ENCODE results near the gene PAIP1.
"Not testable (repeated sequence)": the region's sequence is repeated elsewhere in the genome, so short reads cannot be mapped to it uniquely, and the experiment has no call there.

PAIP1 gene, protein sequence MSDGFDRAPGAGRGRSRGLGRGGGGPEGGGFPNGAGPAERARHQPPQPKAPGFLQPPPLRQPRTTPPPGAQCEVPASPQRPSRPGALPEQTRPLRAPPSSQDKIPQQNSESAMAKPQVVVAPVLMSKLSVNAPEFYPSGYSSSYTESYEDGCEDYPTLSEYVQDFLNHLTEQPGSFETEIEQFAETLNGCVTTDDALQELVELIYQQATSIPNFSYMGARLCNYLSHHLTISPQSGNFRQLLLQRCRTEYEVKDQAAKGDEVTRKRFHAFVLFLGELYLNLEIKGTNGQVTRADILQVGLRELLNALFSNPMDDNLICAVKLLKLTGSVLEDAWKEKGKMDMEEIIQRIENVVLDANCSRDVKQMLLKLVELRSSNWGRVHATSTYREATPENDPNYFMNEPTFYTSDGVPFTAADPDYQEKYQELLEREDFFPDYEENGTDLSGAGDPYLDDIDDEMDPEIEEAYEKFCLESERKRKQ

DNA sequence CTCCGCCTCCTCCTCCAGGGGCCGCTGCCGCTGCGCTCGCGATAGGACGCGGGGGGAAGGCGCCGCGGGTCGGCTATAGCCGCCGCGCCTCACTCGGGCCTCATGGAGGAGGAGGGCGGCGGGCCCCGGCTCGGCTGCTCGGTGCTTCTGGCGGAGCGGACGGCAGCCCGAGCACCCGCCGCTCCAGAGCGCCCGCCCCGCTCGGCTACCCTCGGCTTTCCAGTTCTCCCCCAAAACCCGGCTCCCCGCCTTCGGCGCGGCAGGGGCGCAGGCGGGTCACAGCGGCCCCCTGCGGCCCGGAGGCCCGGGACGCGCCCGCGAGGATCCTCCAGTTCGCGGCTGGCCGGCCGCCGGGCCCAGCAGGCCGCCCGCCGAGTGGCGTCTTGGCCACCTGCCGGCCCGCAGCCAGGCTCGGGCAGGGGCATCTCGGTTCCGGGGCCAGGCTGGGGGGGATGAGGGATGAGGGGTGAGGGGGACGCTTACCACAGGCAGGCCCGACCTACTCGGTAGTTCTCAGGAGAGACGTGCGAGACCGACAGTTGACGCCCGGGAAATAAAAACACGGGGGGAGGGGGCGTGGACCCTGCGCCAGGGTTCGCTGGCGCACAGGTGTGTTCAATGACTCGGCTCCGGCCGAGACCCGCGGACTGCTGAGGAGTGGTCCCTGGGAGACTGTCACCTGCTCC lies at the start of gene PAIP1:
TSS of gene PAIP1 (minus strand) at position 221 of the 686 bp plus-strand sequence. CDS start 231 bp downstream, outside the sequence.
- DNase-seq, result peak; percentile 88

DNA sequence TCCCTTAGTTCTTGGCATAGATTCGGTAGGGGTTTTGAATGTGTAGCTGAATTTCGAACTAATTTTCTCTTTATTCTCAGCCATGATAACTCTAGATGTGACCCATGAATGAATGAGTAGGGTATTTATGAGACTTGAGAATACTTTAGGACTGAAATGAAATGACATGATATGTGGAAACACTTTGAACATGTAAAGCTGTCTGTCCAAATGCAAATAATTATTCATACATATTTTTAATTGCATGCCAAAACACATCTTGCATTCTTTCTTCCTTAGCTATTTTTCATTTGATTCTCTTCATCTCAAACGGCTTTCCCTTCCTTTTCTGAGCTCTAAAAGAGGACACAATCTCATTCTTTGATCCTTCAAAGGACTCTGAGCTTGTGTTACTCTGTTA lies 49.5 kb upstream of the PAIP1 start:
- no peak for DNase-seq

DNA sequence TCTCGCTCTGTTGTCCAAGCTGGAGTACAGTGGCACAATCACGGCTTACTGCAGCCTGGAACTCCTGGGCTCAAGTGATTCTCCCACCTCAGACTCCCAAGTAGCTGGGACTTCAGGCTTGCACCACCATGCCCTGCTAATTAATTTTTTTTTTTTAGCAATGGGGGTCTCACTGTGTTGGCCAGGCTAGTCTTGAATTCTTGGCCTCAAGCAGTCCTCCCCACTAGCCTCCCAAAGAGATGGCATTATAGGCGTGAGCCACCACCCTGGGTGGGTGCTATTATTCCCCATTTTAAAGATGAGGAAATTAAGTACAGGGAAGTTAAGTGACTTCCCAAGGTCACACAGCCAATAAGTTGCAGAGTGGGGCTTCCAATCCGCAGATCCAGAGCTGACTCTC lies 47.8 kb upstream of the PAIP1 start:
- no peak for DNase-seq

DNA sequence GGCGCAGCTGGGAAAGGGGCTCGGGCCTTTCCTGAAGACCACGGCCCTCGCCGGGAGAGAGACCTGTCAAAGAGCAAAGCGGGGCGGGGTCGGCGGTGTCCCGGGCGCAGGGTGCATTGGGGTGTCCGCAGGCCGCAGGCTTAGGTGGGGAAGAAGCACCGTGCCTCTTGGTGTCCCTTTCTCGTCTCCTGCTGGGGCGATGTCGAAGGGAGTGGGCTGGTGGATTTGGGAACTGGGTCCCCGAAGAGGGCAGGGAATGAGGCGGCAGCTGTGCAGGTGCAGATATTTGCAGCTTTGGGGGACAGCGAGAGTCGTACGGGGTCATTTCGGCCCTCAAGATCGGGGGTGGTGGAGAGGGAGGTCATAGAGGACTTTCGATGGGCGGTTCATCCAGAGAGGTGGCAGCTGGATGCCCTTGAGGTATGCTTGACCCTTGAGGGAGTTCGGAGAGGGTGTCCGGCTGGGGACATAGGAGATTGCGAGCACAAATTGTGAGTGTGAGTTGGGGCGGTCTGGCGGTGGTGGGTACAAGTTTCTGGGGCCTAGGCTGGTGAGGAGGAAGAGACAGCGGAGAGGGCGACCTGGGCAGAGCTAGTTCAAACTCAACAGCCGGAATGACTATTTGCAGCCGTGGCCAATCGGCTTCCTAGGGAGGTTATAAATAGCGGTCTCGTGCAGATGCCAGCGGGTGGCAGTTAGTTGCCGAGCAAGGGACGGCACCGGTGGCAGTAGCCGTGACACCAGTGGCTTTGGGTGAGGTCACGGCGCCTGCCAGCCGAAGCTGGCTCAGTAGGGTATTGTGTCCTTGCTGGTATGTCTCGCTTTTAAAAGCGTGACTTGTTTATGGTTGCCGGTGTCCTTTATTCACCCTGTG lies 46.7 kb upstream of the PAIP1 start:
- peak; percentile 63 for DNase-seq

DNA sequence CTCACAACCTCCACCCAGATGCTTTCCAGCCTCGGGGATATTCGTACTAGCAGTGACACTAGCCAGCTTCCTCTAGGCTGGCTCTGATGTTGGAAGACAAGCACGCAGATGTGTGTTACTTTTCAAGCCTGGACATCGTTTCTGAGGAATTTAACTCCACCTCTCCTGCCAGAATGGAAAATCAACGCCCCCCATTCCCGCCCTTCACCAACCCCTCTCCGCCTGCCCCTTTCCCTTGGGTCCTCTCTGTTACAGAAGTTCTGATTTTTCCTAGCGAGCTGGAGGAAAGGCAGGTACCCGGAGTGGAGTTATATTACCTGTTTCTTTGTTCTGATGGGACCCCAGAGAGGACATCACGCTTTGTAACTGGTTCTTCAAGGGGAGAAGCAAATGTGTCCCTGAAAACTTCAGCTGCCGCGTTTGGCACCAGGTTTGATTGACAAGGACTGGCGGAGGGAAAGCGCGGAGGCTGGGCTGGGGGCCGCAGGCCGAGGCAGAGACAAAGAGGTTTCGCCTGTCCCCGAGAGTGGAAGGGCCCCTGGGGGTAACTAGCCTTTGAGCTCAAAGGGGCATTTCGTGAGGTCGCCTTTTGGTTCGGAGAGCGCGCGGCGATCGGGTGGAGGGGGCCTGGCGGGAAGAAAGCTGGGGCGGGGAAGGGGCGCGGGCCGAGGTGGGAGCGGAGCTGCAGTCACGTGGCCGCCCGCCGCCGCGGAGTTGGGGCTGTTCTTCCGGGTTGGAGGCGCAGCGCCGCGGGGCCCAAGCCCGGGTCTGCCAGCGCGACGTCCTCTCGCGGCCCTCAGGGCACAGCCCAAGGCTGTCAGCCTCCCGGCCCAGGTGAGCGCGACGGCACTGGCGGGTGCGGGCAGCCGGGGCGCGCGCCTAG lies 45.8 kb upstream of the PAIP1 start, which contains the start of gene NNT:
TSS of gene NNT (plus strand) at position 720 of the 883 bp plus-strand sequence. CDS start 6,016 bp downstream, outside the sequence.
- peak; percentile 82 for DNase-seq

DNA sequence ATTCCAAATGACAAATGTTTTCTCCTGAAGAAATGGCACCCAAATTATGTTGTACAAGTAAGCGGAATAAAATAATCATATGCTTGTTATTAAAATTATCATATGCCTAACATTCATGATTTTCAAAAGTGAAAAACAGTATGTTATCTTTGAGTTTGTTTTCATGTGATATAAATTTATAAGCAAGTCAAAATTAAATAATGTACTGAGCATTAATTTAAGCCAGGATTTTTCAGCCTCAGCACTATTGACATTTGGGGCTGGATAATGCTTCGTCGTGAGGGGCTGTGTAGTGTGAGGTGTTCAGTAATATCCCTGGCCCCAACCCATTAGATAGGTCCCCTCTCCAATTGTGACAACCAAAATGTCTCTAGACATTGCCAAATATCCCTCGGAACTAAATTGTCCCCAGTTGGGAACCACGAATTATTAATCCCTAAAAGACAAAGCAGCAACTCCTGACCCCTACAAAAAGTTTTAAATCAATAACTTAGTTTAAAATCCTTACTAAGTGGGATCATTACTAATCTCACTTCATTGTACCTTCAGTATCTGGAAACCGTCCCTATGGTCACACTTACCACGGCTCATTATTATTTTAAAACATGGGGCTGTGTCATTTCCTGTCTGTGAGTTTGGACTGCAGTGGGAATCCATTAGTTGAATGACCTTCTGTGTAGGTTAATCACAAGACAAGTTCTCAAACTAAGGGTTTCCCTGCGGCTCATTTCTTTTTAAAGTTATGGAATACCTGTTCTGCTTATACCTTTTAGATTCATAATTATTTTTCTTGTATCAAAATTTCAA lies 44.8 kb upstream of the PAIP1 start:
- no peak for DNase-seq

DNA sequence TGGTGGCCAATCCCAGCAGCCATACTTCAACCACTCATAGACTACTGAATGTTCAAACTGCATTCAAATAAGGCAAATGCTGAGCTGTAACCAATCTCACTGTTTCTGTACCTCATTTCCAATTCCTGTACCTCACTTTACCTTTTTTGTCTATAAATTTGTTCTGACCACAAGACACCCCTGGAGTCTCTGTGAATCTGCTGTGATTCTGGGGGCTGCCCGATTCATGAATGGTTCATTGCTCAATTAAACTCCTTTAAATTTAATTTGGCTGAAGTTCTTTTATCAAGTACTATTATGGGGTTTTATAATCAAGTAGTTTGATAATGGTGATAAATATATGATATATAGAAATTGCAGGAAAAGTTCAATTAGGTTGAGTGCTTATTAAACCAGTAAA lies 42.0 kb upstream of the PAIP1 start:
- not testable (repeated sequence) for DNase-seq

DNA sequence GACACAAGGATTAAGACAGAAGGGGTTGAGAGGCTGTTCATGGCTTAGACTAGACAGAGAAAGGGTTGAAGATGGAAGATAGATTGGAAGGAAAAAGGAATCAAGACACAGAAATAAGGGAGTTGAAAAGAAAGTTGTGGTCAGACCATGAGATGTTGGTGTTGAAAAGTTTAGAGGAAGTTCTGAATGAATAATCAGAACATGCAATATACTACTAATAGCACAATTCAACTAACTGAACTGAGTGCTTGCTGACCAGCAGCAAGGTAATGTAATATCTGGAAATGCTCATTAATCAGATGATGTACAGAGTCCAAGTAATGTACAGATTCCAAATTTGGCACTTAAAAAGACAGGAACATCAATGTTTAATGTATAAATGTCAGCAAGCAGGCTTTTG lies 35.5 kb upstream of the PAIP1 start:
- no peak for DNase-seq

DNA sequence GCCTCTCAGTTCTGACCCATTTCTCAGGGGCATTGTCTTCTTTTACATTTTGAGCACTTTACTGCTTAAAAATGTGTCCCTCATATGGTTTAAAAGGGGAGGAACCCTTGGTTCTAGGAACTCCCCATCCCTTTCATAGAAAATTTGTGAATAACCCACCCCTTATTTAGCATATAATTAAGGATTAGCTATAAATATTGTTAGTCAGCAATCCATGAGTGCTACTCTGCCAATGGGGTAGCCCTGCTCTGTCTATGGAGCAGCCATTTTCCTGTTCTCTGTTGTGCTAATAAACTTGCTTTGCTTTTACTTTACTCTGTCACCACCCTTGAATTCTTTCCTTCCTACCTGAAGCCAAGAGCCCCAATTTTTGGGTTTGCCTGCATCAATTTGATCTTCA lies 33.8 kb upstream of the PAIP1 start:
- DNase-seq, result no peak

DNA sequence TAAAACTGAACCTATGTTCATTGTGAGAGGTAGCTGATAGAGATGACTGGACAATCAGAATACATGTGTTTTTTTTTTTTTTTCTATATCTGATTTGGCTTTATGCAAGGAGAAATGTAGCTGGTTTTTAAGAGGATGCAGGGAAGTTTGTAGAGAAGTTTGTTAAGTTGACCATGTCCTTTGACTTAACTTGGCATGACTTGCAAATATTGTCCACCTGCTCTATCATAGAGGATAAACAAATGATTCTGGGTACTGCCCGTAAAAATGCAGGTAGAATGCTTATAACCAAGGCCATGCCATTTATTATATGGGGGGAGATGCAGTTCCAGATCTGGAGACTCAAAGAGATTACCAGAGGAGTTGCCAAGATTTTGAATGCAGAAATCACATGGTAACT lies 32.4 kb upstream of the PAIP1 start:
- DNase-seq, result no peak

DNA sequence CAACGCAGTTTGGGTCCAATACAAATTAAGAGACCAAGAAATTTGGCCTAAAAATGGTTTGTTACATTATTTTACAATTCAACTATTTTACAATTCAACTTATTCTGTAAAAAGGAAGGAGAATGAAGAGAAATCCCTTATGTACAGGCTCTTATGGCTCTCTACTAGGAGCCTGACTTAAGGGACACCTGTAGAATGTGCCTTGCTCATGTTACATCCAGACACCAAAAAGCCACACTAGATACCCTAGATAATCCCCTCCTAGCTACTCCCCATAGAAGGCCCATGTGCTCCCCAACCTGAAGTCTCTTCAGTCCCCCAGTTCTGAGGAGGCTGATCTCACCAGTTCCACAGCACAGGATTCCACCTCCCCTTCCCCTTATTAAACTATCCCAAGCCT lies 32.0 kb upstream of the PAIP1 start:
- DNase-seq, result no peak

DNA sequence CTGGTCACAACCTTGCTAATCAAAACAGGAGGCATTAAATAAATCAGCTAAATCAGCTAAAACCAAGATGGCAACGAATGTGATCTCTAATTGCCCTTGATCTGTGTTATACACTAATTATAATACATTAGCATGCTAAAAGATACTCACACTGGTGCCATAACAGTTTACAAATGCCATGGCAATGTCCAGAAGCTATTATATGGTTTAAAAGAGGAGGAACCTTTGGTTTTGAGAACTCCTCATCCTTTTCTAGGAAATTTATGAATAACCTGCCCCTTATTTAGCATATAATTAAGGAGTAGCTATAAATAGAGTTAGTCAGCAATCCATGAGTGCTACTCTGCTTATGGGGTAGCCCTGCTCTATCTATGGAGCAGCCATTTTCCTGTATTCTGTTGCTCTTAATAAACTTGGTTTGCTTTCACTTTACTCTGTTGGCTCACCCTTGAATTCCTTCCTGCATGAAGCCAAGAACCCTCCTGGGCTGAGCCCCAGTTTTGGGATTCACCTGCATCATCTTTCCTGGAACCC lies 27.4 kb upstream of the PAIP1 start:
- no peak for DNase-seq

DNA sequence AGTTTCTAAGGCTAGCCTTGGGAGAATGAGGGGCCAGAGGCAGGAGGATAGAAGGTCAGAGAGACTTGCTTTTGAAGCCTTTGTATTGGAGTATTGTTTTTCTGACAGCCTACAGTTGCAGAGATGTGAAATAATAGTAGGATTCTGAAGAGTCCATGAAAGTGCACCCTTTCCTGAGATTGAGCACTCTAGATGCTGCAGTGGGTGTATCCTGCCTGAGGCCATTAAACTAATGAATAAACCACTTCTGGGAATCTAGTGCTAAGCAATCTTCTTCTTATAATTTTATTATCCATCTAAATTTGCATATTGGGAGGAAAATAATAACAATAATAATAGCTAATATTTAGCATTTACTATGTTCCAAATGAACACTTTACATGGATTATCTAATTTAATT lies 26.8 kb upstream of the PAIP1 start:
- DNase-seq, result no peak

DNA sequence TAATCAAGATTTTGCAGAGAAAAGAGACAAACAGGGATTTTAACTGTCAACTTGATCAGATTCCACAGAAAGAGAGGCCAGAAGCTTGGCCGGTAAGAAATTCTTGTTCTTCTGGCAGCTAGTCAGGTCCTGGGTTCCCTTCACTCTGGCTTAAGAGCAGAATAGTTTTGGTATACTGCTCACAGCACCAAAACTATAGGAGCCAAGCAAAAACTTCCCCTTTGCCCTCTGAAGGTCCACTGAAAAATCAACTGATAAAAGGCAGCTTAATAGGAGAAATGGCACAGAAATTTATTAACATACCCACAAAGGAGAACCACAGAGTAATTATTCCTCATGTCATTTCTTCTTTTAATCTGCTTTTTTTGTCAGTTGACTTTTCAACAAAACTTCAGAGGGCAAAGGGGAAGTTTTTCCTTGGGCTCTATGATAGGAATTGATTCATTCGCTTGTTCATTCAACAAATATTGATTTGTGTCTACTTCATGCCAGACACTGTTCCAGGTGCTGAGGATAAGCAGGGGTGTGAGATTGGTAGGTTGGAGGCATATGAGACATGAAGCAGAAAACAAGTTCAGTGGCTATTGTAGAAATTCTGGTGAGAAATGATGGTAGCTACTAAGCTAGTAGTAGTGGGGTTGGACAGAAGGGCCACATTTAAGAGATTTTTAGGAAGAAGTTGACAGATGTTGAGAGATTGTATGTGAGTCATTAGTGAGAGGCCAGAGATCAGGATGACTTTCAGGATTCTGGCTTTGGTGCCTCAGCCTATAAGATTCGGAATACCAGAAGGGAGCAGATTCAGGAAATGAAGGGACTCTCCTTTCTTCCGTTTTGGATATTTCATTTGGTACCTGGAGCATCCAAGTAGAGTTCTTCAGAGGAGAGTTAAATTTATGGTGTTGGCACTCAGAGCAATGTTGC lies 25.5 kb upstream of the PAIP1 start:
- DNase-seq, result no peak

DNA sequence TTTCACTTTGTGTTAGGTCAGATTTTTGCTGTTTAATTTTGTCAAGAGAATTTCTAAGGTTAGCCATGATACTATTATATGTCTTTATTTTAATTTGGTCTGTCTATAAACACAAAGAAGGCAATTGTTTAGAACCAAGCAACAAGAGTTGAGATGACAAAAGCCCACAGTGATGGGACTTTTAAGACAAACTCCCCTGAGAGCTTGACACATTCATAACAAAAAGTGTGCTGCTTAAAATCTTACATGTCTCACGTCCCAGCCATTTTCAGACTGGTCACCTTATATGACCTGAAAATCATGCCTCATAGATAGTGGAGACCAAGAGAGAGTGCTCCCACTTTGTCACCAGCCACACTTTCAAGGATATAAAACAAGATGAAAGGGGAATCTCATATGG lies 24.5 kb upstream of the PAIP1 start:
- DNase-seq, result no peak

DNA sequence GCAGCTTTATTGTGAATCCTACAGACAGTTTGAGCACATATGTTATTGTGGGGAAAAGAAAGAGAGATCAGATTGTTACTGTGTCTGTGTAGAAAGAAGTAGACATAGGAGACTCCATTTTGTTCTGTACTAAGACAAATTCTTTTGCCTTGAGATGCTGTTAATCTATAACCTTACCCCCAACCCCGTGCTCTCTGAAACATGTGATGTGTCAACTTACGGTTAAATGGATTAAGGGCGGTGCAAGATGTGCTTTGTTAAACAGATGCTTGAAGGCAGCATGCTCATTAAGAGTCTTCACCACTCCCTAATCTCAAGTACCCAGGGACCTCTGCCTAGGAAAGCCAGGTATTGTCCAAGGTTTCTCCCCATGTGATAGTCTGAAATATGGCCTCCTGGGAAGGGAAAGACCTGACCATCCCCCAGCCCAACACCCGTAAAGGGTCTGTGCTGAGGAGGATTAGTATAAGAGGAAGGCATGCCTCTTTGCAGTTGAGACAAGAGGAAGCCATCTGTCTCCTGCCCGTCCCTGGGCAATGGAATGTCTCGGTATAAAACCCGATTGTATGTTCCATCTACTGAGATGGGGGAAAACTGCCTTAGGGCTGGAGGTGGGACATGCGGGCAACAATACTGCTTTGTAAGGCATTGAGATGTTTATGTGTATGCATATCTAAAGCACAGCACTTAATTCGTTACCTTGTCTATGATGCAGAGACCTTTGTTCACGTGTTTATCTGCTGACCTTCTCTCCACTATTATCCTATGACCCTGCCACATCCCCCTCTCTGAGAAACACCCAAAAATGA lies 23.7 kb upstream of the PAIP1 start:
- DNase-seq, result not testable (repeated sequence)

DNA sequence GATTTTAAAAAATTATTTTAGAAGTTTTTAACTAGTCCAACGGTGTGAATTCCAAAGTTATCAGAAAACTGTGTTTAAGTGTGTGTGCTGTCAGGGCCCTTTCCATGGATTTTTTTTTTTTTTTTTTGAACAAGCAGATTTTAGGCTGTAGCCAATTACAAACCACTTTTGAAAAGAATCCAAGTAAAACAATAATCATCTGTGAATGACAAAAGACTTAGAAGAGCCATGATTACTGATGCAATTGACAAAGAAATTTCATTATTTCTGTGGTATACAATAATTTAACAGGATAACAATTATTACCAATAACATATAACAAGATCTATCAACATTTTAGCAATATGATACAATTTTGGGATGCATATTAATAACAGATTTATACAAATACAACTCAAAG lies 16.2 kb upstream of the PAIP1 start:
- DNase-seq, result no peak

DNA sequence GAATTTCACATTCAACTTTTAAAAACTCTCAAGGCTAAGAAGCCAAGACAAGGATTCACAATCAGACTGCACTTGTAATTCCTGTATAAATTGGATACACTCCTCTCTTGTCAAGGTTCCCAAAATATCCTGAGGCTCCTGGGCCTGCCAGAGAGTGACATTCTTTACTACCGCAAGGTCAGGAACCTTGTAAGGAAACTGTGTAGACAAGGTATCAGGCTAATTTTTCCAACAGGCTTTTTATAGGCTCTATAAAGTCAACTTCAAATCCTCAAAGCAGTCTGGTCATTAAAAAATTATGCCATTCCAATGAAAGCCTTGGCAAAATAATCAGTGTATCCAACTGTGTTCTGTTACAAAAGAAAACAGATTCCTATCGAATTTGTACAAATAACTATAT lies 15.5 kb upstream of the PAIP1 start:
- no peak for DNase-seq

DNA sequence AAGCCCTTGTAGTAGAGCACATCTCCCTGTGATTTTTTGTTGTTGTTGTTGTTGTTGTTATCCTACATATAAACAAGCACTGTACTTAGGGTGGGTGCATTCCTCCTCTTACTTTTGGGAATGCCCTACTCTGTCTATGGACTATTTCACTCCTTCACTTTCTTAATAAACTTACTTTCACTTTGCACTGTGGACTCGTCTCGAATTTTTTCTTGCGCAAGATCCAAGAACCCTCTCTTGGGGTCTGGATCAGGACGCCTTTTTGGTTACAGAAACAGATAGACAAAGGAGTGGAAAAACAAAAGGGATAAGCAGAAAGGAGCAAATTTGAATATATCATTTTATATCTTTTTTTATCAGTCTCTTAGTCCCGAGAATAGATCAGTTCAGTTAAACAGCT lies 14.4 kb upstream of the PAIP1 start:
- DNase-seq, result no peak

Data from NCI-H1694 treated with DMSO at 0.1 percent for 48 hours (cell line).